GM13976 (cell line): ENCODE measurements around the gene ACTG2.

Source experiments
- DNase-seq: peaks from one replicate; pipeline ENCODE4 v3.0.0; 2012; ENCODE audit warnings: low spot score
- in situ Hi-C: fragments of 300-500 bp; cut with MboI; formaldehyde crosslinking; loops from one replicate; pipeline ENCODE4 v1.12.0; 2022; ENCODE audit warnings: low sequenced_read_pairs, mixed read lengths, inconsistent platforms; ENCODE audit not compliant: unreplicated experiment
- TF ChIP-seq, protein P1 (sequence below): IDR thresholded peaks from 2 replicates; pipeline ENCODE4 v1.5.1; 2012; ENCODE audit warnings: borderline replicate concordance, mild to moderate bottlenecking; ENCODE audit not compliant: insufficient read depth; ENCODE audit errors: extremely low read depth, missing control alignments, control extremely low read depth

ACTG2 gene

GRCh38 chr2:73911548-73912208 lies 18.9 kb downstream of the ACTG2 start:
- TF ChIP-seq, protein P1, sequence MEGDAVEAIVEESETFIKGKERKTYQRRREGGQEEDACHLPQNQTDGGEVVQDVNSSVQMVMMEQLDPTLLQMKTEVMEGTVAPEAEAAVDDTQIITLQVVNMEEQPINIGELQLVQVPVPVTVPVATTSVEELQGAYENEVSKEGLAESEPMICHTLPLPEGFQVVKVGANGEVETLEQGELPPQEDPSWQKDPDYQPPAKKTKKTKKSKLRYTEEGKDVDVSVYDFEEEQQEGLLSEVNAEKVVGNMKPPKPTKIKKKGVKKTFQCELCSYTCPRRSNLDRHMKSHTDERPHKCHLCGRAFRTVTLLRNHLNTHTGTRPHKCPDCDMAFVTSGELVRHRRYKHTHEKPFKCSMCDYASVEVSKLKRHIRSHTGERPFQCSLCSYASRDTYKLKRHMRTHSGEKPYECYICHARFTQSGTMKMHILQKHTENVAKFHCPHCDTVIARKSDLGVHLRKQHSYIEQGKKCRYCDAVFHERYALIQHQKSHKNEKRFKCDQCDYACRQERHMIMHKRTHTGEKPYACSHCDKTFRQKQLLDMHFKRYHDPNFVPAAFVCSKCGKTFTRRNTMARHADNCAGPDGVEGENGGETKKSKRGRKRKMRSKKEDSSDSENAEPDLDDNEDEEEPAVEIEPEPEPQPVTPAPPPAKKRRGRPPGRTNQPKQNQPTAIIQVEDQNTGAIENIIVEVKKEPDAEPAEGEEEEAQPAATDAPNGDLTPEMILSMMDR, result no peak
- in situ Hi-C loops, result no loop called here
- no peak for DNase-seq

DNA sequence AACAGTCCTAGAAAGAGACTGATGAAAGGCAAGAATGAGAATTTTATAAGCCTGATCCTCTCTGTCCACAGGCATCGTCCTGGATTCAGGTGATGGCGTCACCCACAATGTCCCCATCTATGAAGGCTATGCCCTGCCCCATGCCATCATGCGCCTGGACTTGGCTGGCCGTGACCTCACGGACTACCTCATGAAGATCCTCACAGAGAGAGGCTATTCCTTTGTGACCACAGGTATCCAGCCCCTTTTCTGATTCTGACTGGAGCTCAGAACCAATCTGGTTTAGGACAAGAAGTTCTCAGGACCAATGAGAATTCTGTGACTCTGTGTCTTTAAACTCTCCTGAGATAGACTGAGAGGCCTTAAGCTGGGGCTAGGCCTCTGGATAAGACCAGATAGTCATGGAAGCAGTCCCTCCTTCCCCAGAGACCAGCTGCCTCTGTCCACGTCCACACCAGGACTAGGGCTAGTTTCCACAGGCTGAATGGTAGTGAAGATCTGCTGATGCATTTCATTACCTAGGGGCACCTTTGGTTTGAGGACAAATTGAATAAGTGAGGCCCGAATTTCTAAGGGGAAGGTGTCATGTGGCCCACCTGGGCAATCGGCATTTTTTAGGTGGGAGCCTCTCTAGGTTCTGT lies 20.7 kb downstream of the ACTG2 start:
- TF ChIP-seq, protein P1, result no peak
- no peak for DNase-seq
- in situ Hi-C loops, result no loop called here

- DNase-seq, result no peak
Measured at GRCh38 chr2:73914667-73915066, 21.9 kb downstream of the ACTG2 start.

GRCh38 chr2:73915437-73915993 lies 22.7 kb downstream of the ACTG2 start:
- no peak for DNase-seq
- TF ChIP-seq, protein P1, result no peak
- in situ Hi-C loops, result no loop called here

More at GRCh38 chr2:73914667-73915066, 21.9 kb downstream of the ACTG2 start:
- TF ChIP-seq, protein P1, result no peak
- in situ Hi-C loops, result no loop called here

DNA sequence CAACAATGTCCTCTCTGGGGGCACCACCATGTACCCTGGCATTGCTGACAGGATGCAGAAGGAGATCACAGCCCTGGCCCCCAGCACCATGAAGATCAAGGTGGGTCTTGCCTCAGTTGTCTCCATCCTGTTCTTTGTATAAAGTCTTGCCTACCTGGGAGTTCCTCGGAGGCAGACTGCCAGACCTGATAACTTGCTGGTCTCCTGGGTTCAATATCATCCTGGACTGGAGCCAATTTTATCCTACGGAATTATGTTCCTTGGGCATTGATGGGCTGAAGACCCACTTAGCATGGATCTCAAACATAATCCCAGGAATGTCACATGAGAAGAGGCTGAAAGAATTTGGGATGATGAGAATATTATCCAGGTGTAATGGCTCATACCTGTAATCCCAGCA lies 23.9 kb downstream of the ACTG2 start:
- in situ Hi-C loops, result no loop called here
- no peak for DNase-seq
- TF ChIP-seq, protein P1, result no peak

GRCh38 chr2:73917296-73917695 lies 24.5 kb downstream of the ACTG2 start:
- TF ChIP-seq, protein P1, result no peak
- DNase-seq, result no peak
- in situ Hi-C loops, result no loop called here
